ENCODE results near the gene KLK7. TPM values are rescaled to one million over a fixed set of nuclear protein-coding genes. Genes with fewer than 3 reads are reported as not detected.

KLK7 gene
- total and polyA plus RNA-seq, 2 donors (not counting 3 experiments of a cell fraction or from before 2014, with no cell fraction given), result not detected

DNA sequence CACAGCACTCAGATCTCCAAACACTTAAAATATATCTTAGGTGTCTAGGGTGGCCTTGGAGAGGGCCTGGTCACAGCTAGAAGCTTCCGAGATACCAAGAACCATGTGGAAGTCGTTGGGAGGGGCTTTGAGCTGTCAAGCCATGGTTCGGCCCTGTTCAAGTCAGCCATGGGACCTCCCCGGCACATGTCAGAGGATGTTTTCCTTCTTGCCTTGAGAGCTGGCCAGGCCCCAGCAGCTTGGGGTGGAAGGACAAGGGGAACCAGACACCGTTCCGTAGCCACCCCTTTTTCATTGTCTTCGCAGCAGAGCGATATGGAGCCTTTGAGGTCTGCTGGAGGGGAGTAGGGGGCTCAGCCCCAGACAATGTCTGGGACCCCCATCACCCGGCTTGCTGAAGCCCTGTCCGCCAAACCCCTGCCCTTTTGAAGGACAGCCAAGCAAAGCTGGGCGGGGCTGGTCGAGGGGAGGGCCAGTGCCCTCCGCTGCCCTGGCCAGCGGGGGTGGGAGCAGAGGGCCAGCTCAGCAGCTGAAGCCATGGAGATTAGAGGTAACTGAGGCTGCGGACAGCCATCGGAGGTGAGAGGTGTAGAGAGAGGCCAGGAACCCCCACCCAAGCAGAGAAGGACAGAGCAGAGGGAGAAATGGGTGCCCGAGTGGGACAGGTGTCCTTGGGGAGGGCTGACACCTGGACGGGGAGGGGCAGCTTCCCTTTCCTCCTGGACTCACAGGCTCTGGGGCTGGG is 42.3 kb upstream of the KLK7 start:
- Histone ChIP-seq H2AFZ (ENCODE audit: low read depth, low read length) (no peak overlapping the region), H3K4me3 (replicated peaks in 1 of 3; ENCODE audit: insufficient read depth in 1 of 3, low read depth in 1 of 3, low read length in 3 of 3) (no peak overlapping the region), H3K9me3 (replicated peaks; ENCODE audit: control insufficient read depth, insufficient read depth, low read length) (no peaks in the 10 kb centered on the region), H4K20me1 (replicated peaks; ENCODE audit: control insufficient read depth, extremely low read depth, insufficient read depth, low read length) (no peaks in the 10 kb centered on the region), H3K79me2 (ENCODE audit: control insufficient read depth, insufficient read depth, low read length) (no peaks in the 10 kb centered on the region), H3K36me3 (ENCODE audit: control insufficient read depth in 2 of 2, extremely low read depth in 1 of 2, insufficient read depth in 2 of 2, low read length in 2 of 2) (no peaks in the 10 kb centered on the region), H3K4me1 (ENCODE audit: control insufficient read depth, extremely low read depth, insufficient read depth, low read length) (no peaks in the 10 kb centered on the region), H3K4me2 (ENCODE audit: insufficient read depth, low read length) (no peak overlapping the region), H3K27me3 (ENCODE audit: control insufficient read depth in 2 of 2, insufficient read depth in 2 of 2, low read length in 2 of 2) (no peaks in the 10 kb centered on the region), H3K9ac (replicated peaks; ENCODE audit: extremely low read depth, insufficient read depth, low read length) (no peak overlapping the region), H3K9me1 (replicated peaks; ENCODE audit: control insufficient read depth, extremely low read depth, insufficient read depth, low read length) (no peaks in the 10 kb centered on the region), H3K27ac (ENCODE audit: insufficient read depth, low read depth, low read length) (no peak overlapping the region)
- dilution Hi-C loops (cut with MboI; ENCODE audit: extremely low pct_ligation_motif_present, low sequenced_read_pairs) (no loop called here), intact Hi-C loops (cut with micrococcal nuclease) (no loop called here)
- FAIRE-seq, result no peak
- no peak for DNase-seq (ENCODE audit: low read depth, low spot score)
- TF ChIP-seq, protein P1, sequence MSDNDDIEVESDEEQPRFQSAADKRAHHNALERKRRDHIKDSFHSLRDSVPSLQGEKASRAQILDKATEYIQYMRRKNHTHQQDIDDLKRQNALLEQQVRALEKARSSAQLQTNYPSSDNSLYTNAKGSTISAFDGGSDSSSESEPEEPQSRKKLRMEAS (IDR thresholded peaks at IDR 0.05; ENCODE audit: insufficient read depth, insufficient read length), result no peak
- no peak for TF ChIP-seq FOS (IDR thresholded peaks at IDR 0.05; ENCODE audit: borderline replicate concordance, insufficient read depth, low read length)
- TF ChIP-seq POLR2AphosphoS5 (IDR thresholded peaks at IDR 0.05; ENCODE audit: insufficient read depth, low read depth, low read length), result no peak
- no peak for TF ChIP-seq EZH2 (IDR thresholded peaks at IDR 0.05; ENCODE audit: borderline replicate concordance, low read depth, low read length, severe bottlenecking)
- no peak for TF ChIP-seq POLR2A (IDR thresholded peaks at IDR 0.05; ENCODE audit: low read depth, low read length)
- TF ChIP-seq JUN (IDR thresholded peaks at IDR 0.05; ENCODE audit: borderline replicate concordance, insufficient read depth, insufficient read length, low read depth), result no peak
- TF ChIP-seq GATA2 (IDR thresholded peaks at IDR 0.05; ENCODE audit: insufficient read depth, insufficient read length, low read depth, low read length), result no peak
- TF ChIP-seq, protein P2, sequence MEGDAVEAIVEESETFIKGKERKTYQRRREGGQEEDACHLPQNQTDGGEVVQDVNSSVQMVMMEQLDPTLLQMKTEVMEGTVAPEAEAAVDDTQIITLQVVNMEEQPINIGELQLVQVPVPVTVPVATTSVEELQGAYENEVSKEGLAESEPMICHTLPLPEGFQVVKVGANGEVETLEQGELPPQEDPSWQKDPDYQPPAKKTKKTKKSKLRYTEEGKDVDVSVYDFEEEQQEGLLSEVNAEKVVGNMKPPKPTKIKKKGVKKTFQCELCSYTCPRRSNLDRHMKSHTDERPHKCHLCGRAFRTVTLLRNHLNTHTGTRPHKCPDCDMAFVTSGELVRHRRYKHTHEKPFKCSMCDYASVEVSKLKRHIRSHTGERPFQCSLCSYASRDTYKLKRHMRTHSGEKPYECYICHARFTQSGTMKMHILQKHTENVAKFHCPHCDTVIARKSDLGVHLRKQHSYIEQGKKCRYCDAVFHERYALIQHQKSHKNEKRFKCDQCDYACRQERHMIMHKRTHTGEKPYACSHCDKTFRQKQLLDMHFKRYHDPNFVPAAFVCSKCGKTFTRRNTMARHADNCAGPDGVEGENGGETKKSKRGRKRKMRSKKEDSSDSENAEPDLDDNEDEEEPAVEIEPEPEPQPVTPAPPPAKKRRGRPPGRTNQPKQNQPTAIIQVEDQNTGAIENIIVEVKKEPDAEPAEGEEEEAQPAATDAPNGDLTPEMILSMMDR (IDR thresholded peaks at IDR 0.05; ENCODE audit: extremely low read depth in 1 of 2, insufficient read depth in 1 of 2, low read depth in 1 of 2, low read length in 2 of 2), result no peak
- no peak for TF ChIP-seq MYC (IDR thresholded peaks at IDR 0.05; ENCODE audit: low read depth, low read length)
- CTCF ChIA-PET, result interaction anchor here (0.8 kb wide), 1 partner anchor 9 kb away, joined by 3 read pairs; no protein-coding TSS in a partner anchor
- POLR2A ChIA-PET, result no interaction called here
- no TSS peak for BruUV-seq (replicated peaks)

Measured in endothelial cell of umbilical vein (primary cell).